NCI-H2227 (cell line): ENCODE measurements around the gene TESMIN.
A peak's percentile ranks its signal among the peaks of the same experiment; 100 is the strongest.

Source experiments
- DNase-seq: peaks from one replicate; lab custom pipeline; 2025; ENCODE audit not compliant: unreplicated experiment; lab: John Stamatoyannopoulos, UW

Gene TESMIN

GRCh38 chr11:68661697-68662603 lies 89.4 kb downstream of the TESMIN start:
- no peak for DNase-seq

- no peak for DNase-seq
These were observed 90.3 kb downstream of the TESMIN start for GRCh38 chr11:68661014-68661413.

GRCh38 chr11:68660066-68660810 lies 91.1 kb downstream of the TESMIN start:
- no peak for DNase-seq

- peak; percentile 96 for DNase-seq
These were observed 92.0 kb downstream of the TESMIN start for GRCh38 chr11:68659158-68659921.

- DNase-seq, result peak; percentile 51
These were observed 92.7 kb downstream of the TESMIN start for GRCh38 chr11:68658661-68659060.

GRCh38 chr11:68658097-68658496 lies 93.2 kb downstream of the TESMIN start:
- no peak for DNase-seq
